Measurements from ENCODE around the gene SLCO2A1.

- TF ChIP-seq CTCF (IDR thresholded peaks at IDR 0.05) (no peak), EZH2 (IDR thresholded peaks at IDR 0.05; ENCODE audit: borderline replicate concordance, insufficient read depth, low read depth, low read length, poor library complexity, severe bottlenecking) (no peak)
Observed at GRCh38 chr3:134031348-134031915, 1.7 kb upstream of the SLCO2A1 start.
